ENCODE data around the gene NEK7. TPM values are rescaled to one million over a fixed set of nuclear protein-coding genes. Genes with fewer than 3 reads are reported as not detected.

Gene NEK7
- total and polyA plus RNA-seq, 2 of the 8 experiments (the other 6 are each of a cell fraction or from before 2014, with no cell fraction given), result 5.1 to 10.0 TPM

GRCh38 chr1:198201956-198202784 is 45.4 kb downstream of the NEK7 start:
- Histone ChIP-seq H3K9ac (replicated peaks in 1 of 4; ENCODE audit: extremely low read depth in 1 of 4, low read depth in 3 of 4, low read length in 3 of 4) (no peak overlapping the region), H2BK120ac (replicated peaks; ENCODE audit: low read depth, low read length) (no peak overlapping the region), H3K9me3 (ENCODE audit: insufficient read depth in 2 of 2, low read depth in 1 of 2, low read length in 1 of 2) (no peaks in the 10 kb centered on the region), H2BK5ac (ENCODE audit: low read depth, low read length) (no peak overlapping the region), H3K79me2 (ENCODE audit: control insufficient read depth in 1 of 2, insufficient read depth in 2 of 2, low read length in 2 of 2) (peaks cover 0 to 26% of the 10 kb centered on the region in 2 experiments; a peak in 1 of 4 replicates), H3K4me2 (ENCODE audit: insufficient read depth in 1 of 2, low read depth in 2 of 2, low read length in 2 of 2) (no peak overlapping the region), H3K27ac (ENCODE audit: low read depth, low read length) (no peak overlapping the region), H3K4ac (replicated peaks; ENCODE audit: insufficient read length, low read depth, low read length) (no peak overlapping the region), H3K36me3 (ENCODE audit: control insufficient read depth in 2 of 4, insufficient read depth in 4 of 4, low read length in 3 of 4) (no peaks in the 10 kb centered on the region), H2AFZ (ENCODE audit: low read length) (no peak overlapping the region), H3K18ac (ENCODE audit: extremely low read depth, low read length) (no peak overlapping the region), H3K4me1 (replicated peaks in 1 of 4; ENCODE audit: control insufficient read depth in 3 of 4, insufficient read depth in 4 of 4, low read length in 3 of 4) (peaks cover 0 to 3% (median 0%) of the 10 kb centered on the region in 4 experiments; a peak in 1 of 7 replicates), H4K8ac (ENCODE audit: extremely low read depth, insufficient read depth, low read length) (no peak overlapping the region), H4K91ac (replicated peaks; ENCODE audit: insufficient read length, low read length) (no peak overlapping the region), H4K5ac (ENCODE audit: insufficient read length, low read depth, low read length) (no peak overlapping the region), H2AK5ac (ENCODE audit: low read depth, low read length) (no peak overlapping the region), H2BK15ac (ENCODE audit: low read length) (no peak overlapping the region), H3K56ac (replicated peaks; ENCODE audit: insufficient read length, low read depth, low read length) (no peak overlapping the region), H3K79me1 (ENCODE audit: low read depth, low read length) (peaks cover 3% of the 10 kb centered on the region; the same call in 1 of the 2 replicates), H3K23ac (ENCODE audit: insufficient read length) (no peak overlapping the region), H4K20me1 (replicated peaks in 1 of 2; ENCODE audit: control insufficient read depth in 1 of 2, insufficient read depth in 2 of 2, low read length in 2 of 2) (no peaks in the 10 kb centered on the region), H3K27me3 (replicated peaks in 1 of 4; ENCODE audit: control insufficient read depth in 3 of 4, extremely low read depth in 1 of 4, insufficient read depth in 3 of 4, low read length in 3 of 4) (no peaks in the 10 kb centered on the region), H2BK12ac (ENCODE audit: low read depth, low read length) (no peak overlapping the region), H3K4me3 (ENCODE audit: extremely low read depth in 1 of 4, insufficient read depth in 2 of 4, low read depth in 3 of 4, low read length in 4 of 4) (no peak overlapping the region), H3K14ac (ENCODE audit: insufficient read length) (no peak overlapping the region), H3K23me2 (ENCODE audit: low read depth, low read length) (no peaks in the 10 kb centered on the region), H2BK20ac (ENCODE audit: low read length) (no peak overlapping the region)
- DNase-seq (ENCODE audit: low read depth in 1 of 2, low spot score in 2 of 2), result no peak
- TF ChIP-seq BACH1 (IDR thresholded peaks at IDR 0.05; ENCODE audit: low read length) (no peak), POLR2A (IDR thresholded peaks at IDR 0.05; ENCODE audit: control extremely low read depth in 1 of 2, low read depth in 2 of 2, low read length in 2 of 2) (no peak), EGR1 (IDR thresholded peaks at IDR 0.05; ENCODE audit: borderline replicate concordance, low read depth, low read length) (no peak), SUZ12 (IDR thresholded peaks at IDR 0.05; ENCODE audit: low read length) (no peak), CHD1 (IDR thresholded peaks at IDR 0.05; ENCODE audit: low read depth, low read length) (no peak), ATF3 (IDR thresholded peaks at IDR 0.05; ENCODE audit: insufficient read depth, low read depth, low read length) (no peak), CBX8 (IDR thresholded peaks at IDR 0.05; ENCODE audit: borderline replicate concordance, low read depth, low read length) (no peak), NANOG (IDR thresholded peaks at IDR 0.05; ENCODE audit: insufficient read depth, low read depth, low read length, poor library complexity, severe bottlenecking) (no peak), SP1 (IDR thresholded peaks at IDR 0.05; ENCODE audit: low read depth, low read length) (no peak), TAF7 (optimal IDR thresholded peaks at IDR 0.05; ENCODE audit: borderline replicate concordance, low read depth, low read length) (no peak), MAFK (IDR thresholded peaks at IDR 0.05; ENCODE audit: low read depth, low read length) (no peak), EZH2 (IDR thresholded peaks at IDR 0.05; ENCODE audit: low read depth, low read length, severe bottlenecking) (no peak), SIX5 (IDR thresholded peaks at IDR 0.05; ENCODE audit: low read depth, low read length) (no peak)
- ChIA-PET POLR2A (ENCODE audit: partially characterized antibody) (interaction anchor here (0.8 kb wide), 1 partner anchor 45 kb away, joined by 3 read pairs; no protein-coding TSS in a partner anchor), CTCF (ENCODE audit: partially characterized antibody) (no interaction called here)
- FAIRE-seq, result no peak
- 90% methylated on average over 10 of the region's 10 CpGs; no CpG with 5 or more reads in 1 of the 2 experiments for WGBS, 2 experiments (ENCODE audit: extremely low coverage in 1 of 2, insufficient coverage in 1 of 2, insufficient read length in 1 of 2, insufficient replicate concordance in 2 of 2, low coverage in 1 of 2, low lambda C conversion rate in 2 of 2, missing lambda C conversion rate in 1 of 2)

Data from H1 (cell line).